Common myeloid progenitor, CD34-positive (primary cell): Measurements from ENCODE around the gene SH3BP2.

ENCODE experiments used
- CTCF ChIA-PET: fragments of 350-600 bp; sonication (Branson Sonifier 250); formaldehyde crosslinking; loops from one replicate; lab custom pipeline; 2021; ENCODE audit warnings: antibody characterized with exemption; lab: Charles Lee
- POLR2A ChIA-PET: fragments of 350-600 bp; sonication (Branson Sonifier 250); formaldehyde crosslinking; loops from one replicate; lab custom pipeline; 2021; ENCODE audit warnings: antibody characterized with exemption; lab: Charles Lee
- DNase-seq, 3 donors: peaks; one replicate each; pipeline versions ENCODE4 v3.0.0 to v3.0.0-alpha.2; 2013
- H3K27ac ChIP-seq, 2 experiments: 1 replicate in 1 of 2; 2 replicates in 1 of 2; pipeline ENCODE4 v1.7.0; 2013; ENCODE audit warnings: inconsistent platforms in 2 of 2, low read length in 2 of 2, mild to moderate bottlenecking in 2 of 2, low read depth in 1 of 2, moderate library complexity in 1 of 2; ENCODE audit not compliant: severe bottlenecking in 2 of 2, insufficient read depth in 1 of 2, poor library complexity in 1 of 2
- H3K27me3 ChIP-seq, 5 experiments: replicated peaks in 2 of 5; 1 replicate in 3 of 5; 2 replicates in 2 of 5; pipeline versions ENCODE4 v1.6.1 to v1.7.0; 2013; ENCODE audit warnings: low read length in 4 of 5, mild to moderate bottlenecking in 2 of 5, moderate library complexity in 2 of 5, inconsistent platforms in 1 of 5; ENCODE audit not compliant: insufficient read depth in 5 of 5, control insufficient read depth in 4 of 5
- H3K36me3 ChIP-seq, 4 experiments: 1 replicate in 2 of 4; 2 replicates in 2 of 4; pipeline versions ENCODE4 v1.6.1 to v1.7.0; 2013; ENCODE audit warnings: low read length in 3 of 4, control low read depth in 1 of 4, mild to moderate bottlenecking in 1 of 4; ENCODE audit not compliant: control insufficient read depth in 4 of 4, insufficient read depth in 4 of 4
- H3K4me1 ChIP-seq, 4 experiments: 1 replicate in 3 of 4; 2 replicates in 1 of 4; pipeline versions ENCODE4 v1.6.1 to v1.7.1; 2013; ENCODE audit warnings: low read length in 3 of 4, mild to moderate bottlenecking in 3 of 4, control low read depth in 1 of 4, inconsistent platforms in 1 of 4, moderate library complexity in 1 of 4; ENCODE audit not compliant: control insufficient read depth in 4 of 4, insufficient read depth in 4 of 4; ENCODE audit errors: control extremely low read depth in 1 of 4
- H3K4me3 ChIP-seq, 7 experiments: 1 replicate in 4 of 7; 2 replicates in 3 of 7; pipeline versions ENCODE4 v1.5.1 to v1.7.0; 2013; ENCODE audit warnings: mild to moderate bottlenecking in 7 of 7, low read length in 6 of 7, moderate library complexity in 6 of 7, inconsistent platforms in 2 of 7, low read depth in 2 of 7, control low read depth in 1 of 7; ENCODE audit not compliant: insufficient read depth in 4 of 7, control insufficient read depth in 1 of 7; ENCODE audit errors: extremely low read depth in 1 of 7
- H3K9me3 ChIP-seq, 5 experiments: 1 replicate in 4 of 5; 2 replicates in 1 of 5; pipeline versions ENCODE4 v1.6.1 to v1.7.1; 2013; ENCODE audit warnings: low read length in 4 of 5, mild to moderate bottlenecking in 2 of 5, inconsistent platforms in 1 of 5, low read depth in 1 of 5, moderate library complexity in 1 of 5; ENCODE audit not compliant: control insufficient read depth in 4 of 5, insufficient read depth in 2 of 5; ENCODE audit errors: control extremely low read depth in 1 of 5
- WGBS: methylation state at CpG from one replicate; pipeline ENCODE4 v1.1.5; 2013; ENCODE audit not compliant: insufficient coverage; 5-methylcytosine and 5-hydroxymethylcytosine counted together

SH3BP2 gene

DNA sequence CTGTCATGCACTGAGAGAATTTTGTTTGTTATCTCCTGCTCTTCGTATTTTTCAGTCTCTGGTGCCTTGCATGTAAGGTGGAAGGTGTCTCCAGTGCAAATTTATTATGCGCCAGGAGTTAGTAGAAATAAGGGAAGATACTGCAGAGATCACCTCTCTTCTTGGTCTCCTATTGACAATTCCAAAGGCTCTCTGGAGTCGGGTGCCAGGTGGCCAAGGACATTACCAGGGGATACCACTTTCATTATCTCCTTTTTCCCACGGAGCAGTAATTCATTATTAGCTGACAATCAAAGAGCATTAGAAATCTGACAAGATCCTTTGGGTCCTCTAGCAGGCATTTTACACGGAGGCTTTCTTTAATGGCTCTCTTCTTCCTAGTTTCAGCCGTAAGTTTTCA lies 76.8 kb downstream of the SH3BP2 start:
- Histone ChIP-seq H3K36me3 (peaks cover 0 to 3% (median under 1%) of the 10 kb centered on the region in 4 experiments), H3K9me3 (no peaks in the 10 kb centered on the region), H3K4me1 (peaks cover 27 to 44% (median 34%) of the 10 kb centered on the region in 4 experiments), H3K27me3 (no peaks in the 10 kb centered on the region), H3K4me3 (no peak overlapping the region), H3K27ac (no peak overlapping the region)
- ChIA-PET POLR2A (no interaction called here), CTCF (interaction anchor here (1.0 kb wide), 1 partner anchor 107 kb away, joined by 4 read pairs; no protein-coding TSS in a partner anchor)
- no peak for DNase-seq
- 97% methylated on average over 5 of the region's 6 CpGs for WGBS

- ChIA-PET POLR2A (no interaction called here), CTCF (interaction anchor here (1.0 kb wide), 1 partner anchor 107 kb away, joined by 4 read pairs; no protein-coding TSS in a partner anchor)
- no peaks in the 10 kb centered on the region for H3K9me3 ChIP-seq
- H3K27ac ChIP-seq = no peak overlapping the region
- DNase-seq = no peak
- H3K4me3 ChIP-seq = no peak overlapping the region
- H3K4me1 ChIP-seq = peaks cover 26 to 40% (median 32%) of the 10 kb centered on the region in 4 experiments
- no peaks in the 10 kb centered on the region for H3K27me3 ChIP-seq
- WGBS = 100% methylated on average over 2 of the region's 2 CpGs
- peaks cover 0 to 3% (median under 1%) of the 10 kb centered on the region in 4 experiments for H3K36me3 ChIP-seq
These were observed 77.2 kb downstream of the SH3BP2 start for GRCh38 chr4:2870082-2870481.

DNA sequence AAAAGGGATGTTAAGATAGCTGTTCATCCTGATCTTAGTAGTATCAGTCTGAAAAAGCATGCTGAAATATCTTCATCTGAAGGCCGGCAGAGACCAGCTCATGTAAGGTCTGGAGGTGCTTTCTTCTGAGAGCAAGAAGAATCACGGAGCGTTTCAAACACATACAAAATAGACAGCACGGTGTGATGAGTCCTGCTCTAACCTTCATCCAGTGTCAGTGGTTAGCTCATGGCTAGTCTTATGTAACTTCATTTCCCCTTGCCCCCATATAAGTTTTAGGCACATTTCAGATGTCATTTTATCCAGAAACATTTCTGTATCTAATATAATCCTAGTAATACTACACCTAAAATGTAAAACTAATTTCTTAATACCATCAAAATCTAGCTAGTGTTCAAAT lies 78.6 kb downstream of the SH3BP2 start:
- POLR2A ChIA-PET = no interaction called here
- peak in 1 of 3 donors; percentile 24 for DNase-seq
- H3K27me3 ChIP-seq = no peaks in the 10 kb centered on the region

DNA sequence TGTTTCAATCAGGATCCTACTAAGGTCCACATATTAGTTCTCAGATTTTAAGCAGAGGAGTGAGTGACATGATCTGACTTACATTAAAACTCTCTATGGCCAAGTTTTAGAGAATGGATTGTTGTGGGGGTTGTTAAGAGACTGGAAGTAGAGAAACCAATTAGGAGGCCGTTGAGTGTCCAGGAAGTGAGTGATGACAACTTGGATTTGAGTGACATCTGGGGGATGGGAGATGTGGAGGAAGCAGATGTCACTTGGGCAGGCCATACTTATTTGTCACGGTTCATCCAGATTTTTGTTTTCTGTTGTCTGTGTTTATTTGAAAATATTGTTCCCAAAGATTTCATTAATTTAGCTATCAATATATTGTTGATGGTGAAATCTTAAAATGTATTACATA lies 79.0 kb downstream of the SH3BP2 start:
- Histone ChIP-seq H3K9me3 (no peaks in the 10 kb centered on the region), H3K27ac (no peak overlapping the region), H3K4me3 (no peak overlapping the region), H3K27me3 (no peaks in the 10 kb centered on the region), H3K36me3 (peaks cover 2 to 13% (median 6%) of the 10 kb centered on the region in 4 experiments), H3K4me1 (peaks cover 19 to 32% (median 26%) of the 10 kb centered on the region in 4 experiments)
- ChIA-PET CTCF (interaction anchor here (0.8 to 2.7 kb wide), 4 partner anchors 14 to 110 kb away, joined by 3 to 14 read pairs (median 4); no protein-coding TSS in a partner anchor), POLR2A (no interaction called here)
- DNase-seq = peak in 2 of 3 donors; percentile 51 to 53
- 0% methylated on average over 1 of the region's 2 CpGs for WGBS

More for the DNA sequence above, 78.6 kb downstream of the SH3BP2 start:
- Histone ChIP-seq H3K4me1 (peaks cover 21 to 35% (median 29%) of the 10 kb centered on the region in 4 experiments), H3K9me3 (no peaks in the 10 kb centered on the region), H3K4me3 (no peak overlapping the region), H3K36me3 (peaks cover 2 to 12% (median 5%) of the 10 kb centered on the region in 4 experiments), H3K27ac (peak overlapping the region in 1 of 2 experiments; percentile 22)
- WGBS = 78% methylated on average over 4 of the region's 4 CpGs
- CTCF ChIA-PET = interaction anchor here (0.8 to 1.3 kb wide), 4 partner anchors 8 to 67 kb away, joined by 3 to 4 read pairs (median 4); no protein-coding TSS in a partner anchor

GRCh38 chr4:2873329-2873728 lies 80.4 kb downstream of the SH3BP2 start:
- H3K36me3 ChIP-seq = peaks cover 2 to 22% (median 12%) of the 10 kb centered on the region in 4 experiments
- DNase-seq = no peak
- WGBS = no CpG with 5 or more reads among the region's 1 CpG
- peaks cover 6 to 19% (median 14%) of the 10 kb centered on the region in 4 experiments for H3K4me1 ChIP-seq
- ChIA-PET CTCF (interaction anchor here (1.0 to 2.7 kb wide), 3 partner anchors 11 to 111 kb away, joined by 3 to 14 read pairs (median 4); no protein-coding TSS in a partner anchor), POLR2A (no interaction called here)
- no peaks in the 10 kb centered on the region for H3K9me3 ChIP-seq
- no peak overlapping the region for H3K4me3 ChIP-seq
- H3K27ac ChIP-seq = no peak overlapping the region
- H3K27me3 ChIP-seq = no peaks in the 10 kb centered on the region

GRCh38 chr4:2874861-2875260 lies 82.0 kb downstream of the SH3BP2 start:
- WGBS = 100% methylated on average over 4 of the region's 7 CpGs
- Histone ChIP-seq H3K36me3 (peaks cover 2 to 31% (median 19%) of the 10 kb centered on the region in 4 experiments), H3K27ac (no peak overlapping the region), H3K4me3 (no peak overlapping the region), H3K4me1 (peaks cover 3 to 16% (median 11%) of the 10 kb centered on the region in 4 experiments), H3K27me3 (no peaks in the 10 kb centered on the region), H3K9me3 (no peaks in the 10 kb centered on the region)
- POLR2A ChIA-PET = no interaction called here
- DNase-seq = no peak
- CTCF ChIA-PET = interaction anchor here (2.7 kb wide), 1 partner anchor 113 kb away, joined by 14 read pairs; no protein-coding TSS in a partner anchor

DNA sequence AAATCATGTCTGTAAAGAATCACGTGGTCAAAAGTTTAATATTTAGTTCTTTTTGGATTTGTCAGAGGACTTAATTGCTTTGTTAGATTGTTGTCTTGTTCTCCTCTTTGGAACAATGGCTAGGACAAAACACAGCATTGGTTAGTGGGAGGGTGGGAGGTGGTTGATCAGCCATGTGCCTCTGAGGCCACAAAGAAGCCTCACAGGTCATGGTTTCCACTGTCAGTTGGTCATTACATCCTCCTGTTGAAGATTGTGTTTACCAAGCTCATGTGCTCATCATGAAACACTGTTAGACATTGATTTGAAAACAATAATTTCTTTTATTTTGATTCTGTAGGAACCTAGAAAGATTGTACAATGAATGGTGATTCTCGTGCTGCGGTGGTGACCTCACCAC lies 82.7 kb downstream of the SH3BP2 start:
- peaks cover 2 to 35% (median 23%) of the 10 kb centered on the region in 4 experiments for H3K36me3 ChIP-seq
- peaks cover 3 to 16% (median 11%) of the 10 kb centered on the region in 4 experiments for H3K4me1 ChIP-seq
- no peak overlapping the region for H3K4me3 ChIP-seq
- no peaks in the 10 kb centered on the region for H3K27me3 ChIP-seq
- POLR2A ChIA-PET = no interaction called here
- CTCF ChIA-PET = interaction anchor here (2.3 kb wide), 1 partner anchor 8 kb away, joined by 10 read pairs; no protein-coding TSS in a partner anchor
- H3K9me3 ChIP-seq = no peaks in the 10 kb centered on the region
- no peak overlapping the region for H3K27ac ChIP-seq
- 80% methylated on average over 1 of the region's 3 CpGs for WGBS
- no peak for DNase-seq
